HG02759 (cell line): ENCODE data around the gene CHP2.
"Not testable (repeated sequence)": the region's sequence is repeated elsewhere in the genome, so short reads cannot be mapped to it uniquely, and the experiment has no call there.

Source experiments
- ATAC-seq: cut with Tn5 transposase; IDR thresholded peaks from one replicate; pipeline ENCODE4 v1.9.1; 2021; ENCODE audit warnings: mild to moderate bottlenecking, moderate library complexity; ENCODE audit not compliant: unreplicated experiment

The CHP2 gene

GRCh38 chr16:23754594-23755483 lies at the start of gene CHP2:
TSS of gene CHP2 (plus strand) at chr16:23755026. CDS start at chr16:23755050, 24 bp downstream.
- no peak for ATAC-seq

- ATAC-seq: no peak
Observed at GRCh38 chr16:23705517-23705902, 49.3 kb upstream of the CHP2 start.

GRCh38 chr16:23706439-23706838 lies 48.4 kb upstream of the CHP2 start:
- ATAC-seq: no peak

- no peak for ATAC-seq
Observed at GRCh38 chr16:23709536-23709935, 45.3 kb upstream of the CHP2 start.

- no peak for ATAC-seq
Observed at GRCh38 chr16:23710008-23710407, 44.8 kb upstream of the CHP2 start.

GRCh38 chr16:23710504-23710903 lies 44.3 kb upstream of the CHP2 start:
- no peak for ATAC-seq

GRCh38 chr16:23711785-23712184 lies 43.0 kb upstream of the CHP2 start:
- no peak for ATAC-seq

GRCh38 chr16:23712976-23713375 lies 41.9 kb upstream of the CHP2 start, which contains the start of gene ERN2:
TSS of gene ERN2 (minus strand) at chr16:23713222. CDS start at chr16:23713187, 35 bp downstream.
- no peak for ATAC-seq

GRCh38 chr16:23716484-23716883 lies 38.3 kb upstream of the CHP2 start:
- no peak for ATAC-seq

GRCh38 chr16:23722613-23723240 lies 32.1 kb upstream of the CHP2 start:
- ATAC-seq: not testable (repeated sequence)

- no peak for ATAC-seq
Observed at GRCh38 chr16:23724096-23724784, 30.6 kb upstream of the CHP2 start.

GRCh38 chr16:23724785-23725131 lies 30.1 kb upstream of the CHP2 start:
- no peak for ATAC-seq

- no peak for ATAC-seq
Observed at GRCh38 chr16:23726710-23727109, 28.1 kb upstream of the CHP2 start.

GRCh38 chr16:23728112-23728477 lies 26.7 kb upstream of the CHP2 start:
- ATAC-seq: no peak

GRCh38 chr16:23729503-23730424 lies 25.1 kb upstream of the CHP2 start:
- ATAC-seq: no peak

- ATAC-seq: no peak
Observed at GRCh38 chr16:23734176-23734893, 20.5 kb upstream of the CHP2 start.

GRCh38 chr16:23737423-23738028 lies 17.3 kb upstream of the CHP2 start:
- ATAC-seq: not testable (repeated sequence)

- ATAC-seq: no peak
Observed at GRCh38 chr16:23739516-23739915, 15.3 kb upstream of the CHP2 start.

- ATAC-seq: no peak
Observed at GRCh38 chr16:23741675-23742303, 13.0 kb upstream of the CHP2 start.
